ENCODE data around the gene COQ8B.

- no peak for TF ChIP-seq CTCF (conservative IDR thresholded peaks at IDR 0.05)
- no peak for TF ChIP-seq ZFX (IDR thresholded peaks at IDR 0.05)
Measured at GRCh38 chr19:40756502-40757110, 39.9 kb upstream of the COQ8B start.

Data from C4-2B (cell line).